Osteoblast (primary cell): Measurements from ENCODE around the gene ASTN2. TPM values are rescaled to one million over a fixed set of nuclear protein-coding genes. Genes with fewer than 3 reads are reported as not detected.

Experiments used
- DNase-seq: peaks from one replicate; pipeline ENCODE4 v3.0.0; 2011; ENCODE audit warnings: low spot score, mixed read lengths; ENCODE audit not compliant: insufficient read length; ENCODE audit errors: missing footprints
- H2AFZ ChIP-seq: 2 replicates; pipeline ENCODE4 v1.6.0; 2011; ENCODE audit warnings: mild to moderate bottlenecking, low read length
- H3K27ac ChIP-seq: 2 replicates; pipeline ENCODE4 v1.5.1; 2011; ENCODE audit warnings: mild to moderate bottlenecking, low read depth, low read length, moderate library complexity
- H3K27me3 ChIP-seq: 2 replicates; pipeline ENCODE4 v1.6.0; 2012; ENCODE audit warnings: mild to moderate bottlenecking, control low read depth, inconsistent platforms, low read length, moderate library complexity; ENCODE audit not compliant: insufficient read depth
- H3K36me3 ChIP-seq: 2 replicates; pipeline ENCODE4 v1.5.1; 2011; ENCODE audit warnings: mild to moderate bottlenecking, low read length, control low read depth, moderate library complexity; ENCODE audit not compliant: insufficient read depth
- H3K4me1 ChIP-seq: 2 replicates; pipeline ENCODE4 v1.5.1; 2011; ENCODE audit warnings: mild to moderate bottlenecking, low read length, control low read depth, moderate library complexity; ENCODE audit not compliant: insufficient read depth
- H3K4me2 ChIP-seq: 2 replicates; pipeline ENCODE4 v1.6.0; 2011; ENCODE audit warnings: mild to moderate bottlenecking, low read length; ENCODE audit not compliant: insufficient read depth
- H3K4me3 ChIP-seq: fragments of 200-600 bp; sonication (generic); 3 replicates; pipeline ENCODE4 v1.5.1; 2012; ENCODE audit warnings: mild to moderate bottlenecking, low read length, inconsistent platforms; ENCODE audit not compliant: insufficient read depth
- H3K79me2 ChIP-seq: 2 replicates; pipeline ENCODE4 v1.6.0; 2012; ENCODE audit warnings: mild to moderate bottlenecking, low read length, control low read depth, inconsistent platforms; ENCODE audit not compliant: insufficient read depth
- H3K9me3 ChIP-seq: 2 replicates; pipeline ENCODE4 v1.5.1; 2011; ENCODE audit warnings: low read depth, low read length, control low read depth
- H4K20me1 ChIP-seq: 2 replicates; pipeline ENCODE4 v1.6.0; 2012; ENCODE audit warnings: mild to moderate bottlenecking, low read length, control low read depth; ENCODE audit not compliant: insufficient read depth
- CTCF ChIP-seq: IDR thresholded peaks from 2 replicates; pipeline ENCODE4 v1.5.1; 2011; ENCODE audit warnings: mild to moderate bottlenecking, low read depth, low read length, moderate library complexity; ENCODE audit errors: extremely low read depth
- total RNA-seq: library from RNA; depleted of rRNA; stranded (reverse); fragments of >200 nt; gene quantifications from 2 replicates; pipeline ENCODE4 v1.2.3, GENCODE V29; 2012

The ASTN2 gene
- total RNA-seq, 1 donor, result 4.7 TPM

- H3K4me2 ChIP-seq, result no peak overlapping the region
- no peak overlapping the region for H2AFZ ChIP-seq
- H3K27me3 ChIP-seq, result no peaks in the 10 kb centered on the region
- H3K79me2 ChIP-seq, result no peaks in the 10 kb centered on the region
- H4K20me1 ChIP-seq, result no peaks in the 10 kb centered on the region
- H3K27ac ChIP-seq, result no peak overlapping the region
- no peaks in the 10 kb centered on the region for H3K9me3 ChIP-seq
- H3K4me3 ChIP-seq, result no peak overlapping the region
- no peaks in the 10 kb centered on the region for H3K4me1 ChIP-seq
- DNase-seq, result no peak
- TF ChIP-seq CTCF, result no peak
- no peaks in the 10 kb centered on the region for H3K36me3 ChIP-seq
These were observed 998.4 kb downstream of the ASTN2 start for GRCh38 chr9:116416421-116416820.

- no peak for TF ChIP-seq CTCF
- Histone ChIP-seq H3K9me3 (no peaks in the 10 kb centered on the region), H3K4me1 (no peaks in the 10 kb centered on the region), H3K27ac (no peak overlapping the region), H3K79me2 (no peaks in the 10 kb centered on the region), H4K20me1 (no peaks in the 10 kb centered on the region), H2AFZ (no peak overlapping the region), H3K4me2 (no peak overlapping the region), H3K27me3 (no peaks in the 10 kb centered on the region), H3K4me3 (no peak overlapping the region), H3K36me3 (no peaks in the 10 kb centered on the region)
- no peak for DNase-seq
These were observed 1000.5 kb downstream of the ASTN2 start for GRCh38 chr9:116414374-116414773.

- DNase-seq, result no peak
- H3K9me3 ChIP-seq, result no peaks in the 10 kb centered on the region
- H3K79me2 ChIP-seq, result no peaks in the 10 kb centered on the region
- no peak for TF ChIP-seq CTCF
- no peaks in the 10 kb centered on the region for H3K36me3 ChIP-seq
- no peaks in the 10 kb centered on the region for H3K27me3 ChIP-seq
- H3K4me1 ChIP-seq, result no peaks in the 10 kb centered on the region
- no peak overlapping the region for H3K4me3 ChIP-seq
- no peak overlapping the region for H3K27ac ChIP-seq
- no peak overlapping the region for H3K4me2 ChIP-seq
- H4K20me1 ChIP-seq, result no peaks in the 10 kb centered on the region
- H2AFZ ChIP-seq, result no peak overlapping the region
These were observed 1003.4 kb downstream of the ASTN2 start for GRCh38 chr9:116411506-116411905.

GRCh38 chr9:116409638-116410037 lies 1005.2 kb downstream of the ASTN2 start:
- H3K4me3 ChIP-seq, result no peak overlapping the region
- no peak overlapping the region for H3K27ac ChIP-seq
- no peak overlapping the region for H2AFZ ChIP-seq
- H3K27me3 ChIP-seq, result no peaks in the 10 kb centered on the region
- H3K36me3 ChIP-seq, result no peaks in the 10 kb centered on the region
- no peak overlapping the region for H3K4me2 ChIP-seq
- no peaks in the 10 kb centered on the region for H3K4me1 ChIP-seq
- TF ChIP-seq CTCF, result no peak
- no peaks in the 10 kb centered on the region for H4K20me1 ChIP-seq
- H3K79me2 ChIP-seq, result no peaks in the 10 kb centered on the region
- no peak for DNase-seq
- no peaks in the 10 kb centered on the region for H3K9me3 ChIP-seq
